H1 (cell line): ENCODE results near the gene STRN. TPM values are rescaled to one million over a fixed set of nuclear protein-coding genes. Genes with fewer than 3 reads are reported as not detected.

Source experiments
- GTF2F1 ChIP-seq: IDR thresholded peaks from 2 replicates; pipeline ENCODE4 v1.6.1; 2012; ENCODE audit warnings: low read depth, low read length, improper control_type of control experiment, borderline replicate concordance
- polyA plus RNA-seq, 7 experiments: library from polyadenylated mRNA; depleted of rRNA in 3 of 7; stranded (reverse) in 5 of 7; unstranded in 2 of 7; fragments of >200 nt in 5 of 7; fragments of 200-250 nt in 2 of 7; gene quantifications; 1 replicate in 5 of 7; 2 replicates in 1 of 7; 4 replicates in 1 of 7; pipeline versions ENCODE4 v1.2.1 to v1.2.3, GENCODE V29; 2011 to 2013; ENCODE audit warnings: missing spikeins in 2 of 7, mixed read lengths in 2 of 7
- total RNA-seq: library from RNA; stranded (reverse); fragmentation: NEBNext Ultra II Directional; extraction: Animal tissue kit (Norgen Biotek cat#: 25700); gene quantifications from 2 replicates; pipeline ENCODE4 v1.2.1, GENCODE V29; 2021

STRN gene
- total and polyA plus RNA-seq, 2 of the 8 experiments (the other 6 are each of a cell fraction or from before 2014, with no cell fraction given): 8.3 to 47.0 TPM

DNA sequence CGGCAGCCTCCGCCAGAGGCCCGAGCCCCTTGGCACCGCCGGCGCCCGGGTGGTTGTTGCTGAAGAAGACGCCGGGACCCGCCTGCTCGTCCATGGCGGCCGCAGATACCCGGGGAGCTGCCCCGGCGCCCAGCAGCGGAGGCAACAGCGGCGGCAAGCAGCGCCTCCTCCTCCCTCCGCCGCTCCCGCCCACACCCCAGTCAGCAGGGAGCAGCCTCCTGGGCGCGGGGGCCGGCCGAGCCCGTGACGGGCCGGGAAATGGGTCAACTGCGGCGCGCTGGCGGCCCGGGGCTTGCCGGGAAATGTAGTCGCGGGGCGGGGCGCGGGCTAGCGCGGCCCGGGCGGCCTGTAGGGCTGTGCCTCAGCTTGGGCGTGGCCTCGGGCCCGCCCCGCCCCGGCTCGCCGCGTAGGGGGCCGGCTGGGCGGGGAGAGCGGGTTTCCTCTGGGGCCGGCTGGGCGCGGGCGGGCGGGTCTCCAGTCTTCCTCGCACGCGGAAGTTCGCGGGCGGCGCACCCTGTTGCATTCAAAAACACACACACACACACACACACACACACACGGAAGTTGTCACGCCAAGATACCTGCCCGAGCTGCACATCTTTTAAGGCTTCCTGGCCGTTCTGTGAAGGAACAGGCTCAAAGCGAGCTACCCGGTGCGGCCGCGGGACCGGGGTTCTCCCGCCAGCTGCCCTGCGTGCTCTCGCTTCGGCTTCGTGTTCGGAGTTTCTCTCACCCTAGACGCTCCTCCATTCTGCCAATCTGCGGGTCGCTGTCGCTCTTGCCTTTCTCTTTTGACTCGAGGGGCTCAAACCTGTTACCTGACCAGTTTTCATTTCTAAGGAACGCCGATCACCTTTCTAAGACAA lies at the start of gene STRN (continued):
- TF ChIP-seq GTF2F1: no peak
